IMR-90 (cell line): ENCODE data around the gene SCAMP2. TPM values are rescaled to one million over a fixed set of nuclear protein-coding genes. Genes with fewer than 3 reads are reported as not detected.

Experiments
- ATAC-seq: fragments of 200-7000 bp; cut with Tn5 transposase; 2 replicates; pipeline ENCODE4 v1.9.1; 2020; ENCODE audit warnings: low read depth, mild to moderate bottlenecking, moderate library complexity
- BruUV-seq: library from RNA; stranded (reverse); fragments of 400-500 nt; replicated peaks from 2 replicates; lab custom pipeline; 2021; lab: Mats Ljungman, UMichigan
- CTCF ChIA-PET: fragments of 300-600 bp; formaldehyde crosslinking; extraction: SDS; loops from one replicate; lab custom pipeline; 2021; ENCODE audit warnings: antibody characterized with exemption; lab: Yijun Ruan, JAX
- POLR2A ChIA-PET: fragments of 300-600 bp; sonication (Branson Sonifier 250); formaldehyde crosslinking; loops from one replicate; lab custom pipeline; 2022; ENCODE audit warnings: antibody characterized with exemption; ENCODE audit not compliant: unreplicated experiment; lab: Charles Lee
- DNase-seq: peaks from one replicate; pipeline ENCODE4 v3.0.0; 2013
- H2AFZ ChIP-seq: replicated peaks from 2 replicates; pipeline ENCODE3; 2013; ENCODE audit warnings: low read length, mild to moderate bottlenecking; ENCODE audit not compliant: poor library complexity
- H2AK5ac ChIP-seq: 2 replicates; pipeline ENCODE4 v1.6.1; 2013; ENCODE audit warnings: low read depth, low read length, inconsistent platforms
- H2AK9ac ChIP-seq: replicated peaks from 2 replicates; pipeline ENCODE3; 2013; ENCODE audit warnings: mild to moderate bottlenecking, low read depth, low read length, moderate library complexity; ENCODE audit not compliant: poor library complexity
- H2BK120ac ChIP-seq: 2 replicates; pipeline ENCODE4 v1.6.1; 2013; ENCODE audit warnings: low read depth, low read length, inconsistent platforms
- H2BK15ac ChIP-seq: 3 replicates; pipeline ENCODE4 v1.6.1; 2013; ENCODE audit warnings: low read depth, low read length, inconsistent platforms
- H2BK20ac ChIP-seq: 2 replicates; pipeline ENCODE4 v1.6.1; 2013; ENCODE audit warnings: low read depth, mild to moderate bottlenecking, inconsistent platforms, low read length, moderate library complexity
- H2BK5ac ChIP-seq: 2 replicates; pipeline ENCODE4 v1.6.1; 2013; ENCODE audit warnings: mild to moderate bottlenecking, low read depth, low read length, inconsistent platforms; ENCODE audit not compliant: poor library complexity, severe bottlenecking
- H3K14ac ChIP-seq: replicated peaks from 2 replicates; pipeline ENCODE4 v1.6.1; 2013; ENCODE audit warnings: low read depth, low read length, inconsistent platforms
- H3K18ac ChIP-seq: 2 replicates; pipeline ENCODE4 v1.6.1; 2013; ENCODE audit warnings: low read depth, low read length, control low read depth
- H3K23ac ChIP-seq: 2 replicates; pipeline ENCODE4 v1.6.1; 2013; ENCODE audit warnings: low read depth, low read length, inconsistent platforms
- H3K27ac ChIP-seq: 2 replicates; pipeline ENCODE4 v1.5.1; 2013; ENCODE audit warnings: mild to moderate bottlenecking, control low read depth, low read length; ENCODE audit not compliant: insufficient read depth
- H3K27me3 ChIP-seq: 2 replicates; pipeline ENCODE4 v1.6.1; 2013; ENCODE audit warnings: low read length; ENCODE audit not compliant: control insufficient read depth, insufficient read depth
- H3K36me3 ChIP-seq: 2 replicates; pipeline ENCODE4 v1.6.1; 2013; ENCODE audit warnings: low read length, mixed read lengths; ENCODE audit not compliant: control insufficient read depth, insufficient read depth
- H3K4ac ChIP-seq: 2 replicates; pipeline ENCODE4 v1.6.1; 2013; ENCODE audit warnings: low read depth, low read length, inconsistent platforms
- H3K4me1 ChIP-seq: 2 replicates; pipeline ENCODE4 v1.6.1; 2013; ENCODE audit warnings: low read length, mixed read lengths; ENCODE audit not compliant: control insufficient read depth, insufficient read depth
- H3K4me2 ChIP-seq: 2 replicates; pipeline ENCODE4 v1.6.1; 2013; ENCODE audit warnings: low read depth, mild to moderate bottlenecking, control low read depth, low read length, moderate library complexity
- H3K4me3 ChIP-seq: 2 replicates; pipeline ENCODE4 v1.5.1; 2013; ENCODE audit warnings: low read depth, mild to moderate bottlenecking, control low read depth, low read length, moderate library complexity; ENCODE audit not compliant: insufficient read depth
- H3K56ac ChIP-seq: 2 replicates; pipeline ENCODE4 v1.6.1; 2013; ENCODE audit warnings: low read length, inconsistent platforms; ENCODE audit not compliant: insufficient read depth; ENCODE audit errors: extremely low read depth
- H3K79me1 ChIP-seq, 2 experiments: 2 replicates each; pipeline ENCODE4 v1.6.1; 2013; ENCODE audit warnings: low read length in 2 of 2, inconsistent platforms in 1 of 2, low read depth in 1 of 2
- H3K9ac ChIP-seq: 2 replicates; pipeline ENCODE4 v1.6.1; 2013; ENCODE audit warnings: low read depth, low read length, control low read depth
- H3K9me1 ChIP-seq: 2 replicates; pipeline ENCODE4 v1.6.1; 2013; ENCODE audit warnings: low read length, inconsistent platforms; ENCODE audit not compliant: insufficient read depth
- H3K9me3 ChIP-seq: 2 replicates; pipeline ENCODE4 v1.6.1; 2013; ENCODE audit warnings: low read length; ENCODE audit not compliant: control insufficient read depth, insufficient read depth
- H4K20me1 ChIP-seq: 2 replicates; pipeline ENCODE4 v1.6.1; 2013; ENCODE audit warnings: low read length, inconsistent platforms; ENCODE audit not compliant: insufficient read depth
- H4K5ac ChIP-seq: 2 replicates; pipeline ENCODE4 v1.6.1; 2013; ENCODE audit warnings: mild to moderate bottlenecking, low read depth, low read length, control low read depth
- H4K8ac ChIP-seq, 2 experiments: 2 replicates each; pipeline ENCODE4 v1.6.1; 2013; ENCODE audit warnings: low read depth in 2 of 2, low read length in 2 of 2, control low read depth in 1 of 2, inconsistent platforms in 1 of 2
- H4K91ac ChIP-seq: 2 replicates; pipeline ENCODE4 v1.6.1; 2013; ENCODE audit warnings: low read depth, low read length, inconsistent platforms; ENCODE audit not compliant: insufficient read depth
- MAFK ChIP-seq: IDR thresholded peaks from 2 replicates; pipeline ENCODE4 v1.6.1; 2012; ENCODE audit warnings: low read depth, low read length, improper control_type of control experiment
- USF2 ChIP-seq: fragments of 150-350 bp; IDR thresholded peaks from 2 replicates; pipeline ENCODE4 v1.6.1; 2017; ENCODE audit warnings: mild to moderate bottlenecking, antibody characterized with exemption, low read length, low read depth
- WGBS, 2 experiments: methylation state at CpG; one replicate each; pipeline versions ENCODE4 v1.1.5 to v1.1.7; 2013; ENCODE audit warnings: missing lambda C conversion rate in 2 of 2; ENCODE audit not compliant: insufficient read length in 1 of 2; ENCODE audit errors: extremely low coverage in 2 of 2; 5-methylcytosine and 5-hydroxymethylcytosine counted together
- dilution Hi-C: fragments of 300-500 bp; cut with HindIII; formaldehyde crosslinking; loops from one replicate; pipeline ENCODE4 v1.14.3; 2018; ENCODE audit warnings: low sequenced_read_pairs; ENCODE audit not compliant: unreplicated experiment
- in situ Hi-C: fragments of 300-500 bp; cut with MboI; formaldehyde crosslinking; loops from 3 replicates; pipeline ENCODE4 v1.14.3; 2019; ENCODE audit warnings: low sequenced_read_pairs, inconsistent platforms, mixed read lengths
- intact Hi-C: fragments of 100-400 bp; cut with micrococcal nuclease; formaldehyde crosslinking; loops from 2 replicates; pipeline ENCODE4 v1.10.0; 2022
- polyA plus RNA-seq, 3 experiments: library from polyadenylated mRNA; depleted of rRNA; stranded (reverse); fragments of >200 nt; gene quantifications; 2 replicates each; pipeline ENCODE4 v1.2.3, GENCODE V29; 2012; ENCODE audit warnings: low replicate concordance in 1 of 3
- total RNA-seq: library from RNA; depleted of rRNA; stranded (reverse); fragments of >200 nt; gene quantifications from 2 replicates; pipeline ENCODE4 v1.2.3, GENCODE V29; 2012

The SCAMP2 gene
- total and polyA plus RNA-seq, 2 of the 4 experiments (the other 2 are of a cell fraction) = 25.8 to 111 TPM

- TSS peak; percentile 18 for BruUV-seq
- in situ Hi-C loops = no loop called here
- peaks cover 18% of the 10 kb centered on the region for H3K4me1 ChIP-seq
- H3K27ac ChIP-seq = no peak overlapping the region
- no CpG with 5 or more reads among the region's 6 CpGs for WGBS, 2 experiments
- peaks cover 64% of the 10 kb centered on the region for H4K20me1 ChIP-seq
- no peak for ATAC-seq
- H4K91ac ChIP-seq = no peak overlapping the region
- TF ChIP-seq MAFK (peak; percentile 32; the same call in 1 of the 2 replicates), USF2 (no peak)
- no peak overlapping the region for H2BK5ac ChIP-seq
- no peak overlapping the region for H2BK15ac ChIP-seq
- H2AFZ ChIP-seq = no peak overlapping the region
- H3K9ac ChIP-seq = no peak overlapping the region
- H2BK20ac ChIP-seq = no peak overlapping the region
- no peak overlapping the region for H2AK5ac ChIP-seq
- no peak for DNase-seq
- peaks cover 2% of the 10 kb centered on the region for H3K36me3 ChIP-seq
- H2AK9ac ChIP-seq = no peak overlapping the region
- peaks cover 13 to 76% of the 10 kb centered on the region in 2 experiments; a peak in 3 of 4 replicates for H3K79me1 ChIP-seq
- no peak overlapping the region for H4K5ac ChIP-seq
- peaks cover 38% of the 10 kb centered on the region for H3K9me1 ChIP-seq
- no peak overlapping the region for H3K4ac ChIP-seq
- dilution Hi-C loops = no loop called here
- H3K27me3 ChIP-seq = no peaks in the 10 kb centered on the region
- H3K56ac ChIP-seq = no peak overlapping the region
- intact Hi-C loops = no loop called here
- no peak overlapping the region for H3K18ac ChIP-seq
- H2BK120ac ChIP-seq = no peak overlapping the region
- no peak overlapping the region for H3K4me3 ChIP-seq
- no peak overlapping the region for H3K14ac ChIP-seq
- H3K23ac ChIP-seq = peak overlapping the region; percentile 50; the same call in 1 of the 2 replicates
- no peak overlapping the region for H4K8ac ChIP-seq
- H3K9me3 ChIP-seq = no peaks in the 10 kb centered on the region
- CTCF ChIA-PET = interaction anchor here (1.1 to 1.2 kb wide), 2 partner anchors 88 to 100 kb away, joined by 3 to 10 read pairs; no protein-coding TSS in a partner anchor
- POLR2A ChIA-PET = interaction anchor here (0.7 kb wide), 1 partner anchor 9 kb away, joined by 4 read pairs; no protein-coding TSS in a partner anchor
- no peak overlapping the region for H3K4me2 ChIP-seq
Measured at GRCh38 chr15:74870436-74871215, 2.5 kb downstream of the SCAMP2 start.
